GM18520 (cell line): ENCODE results near the gene RGS4.
"Not testable (repeated sequence)": the region's sequence is repeated elsewhere in the genome, so short reads cannot be mapped to it uniquely, and the experiment has no call there.

Experiments
- ATAC-seq: cut with Tn5 transposase; IDR thresholded peaks from one replicate; pipeline ENCODE4 v1.9.1; 2021; ENCODE audit not compliant: unreplicated experiment

The RGS4 gene

GRCh38 chr1:163066686-163067085 is 2.5 kb upstream of the RGS4 start:
- no peak for ATAC-seq

- no peak for ATAC-seq
Observed at GRCh38 chr1:163068716-163069115, 445 bp upstream of the RGS4 start.

- no peak for ATAC-seq
Observed at GRCh38 chr1:163069655-163070277, 605 bp downstream of the RGS4 start.

DNA sequence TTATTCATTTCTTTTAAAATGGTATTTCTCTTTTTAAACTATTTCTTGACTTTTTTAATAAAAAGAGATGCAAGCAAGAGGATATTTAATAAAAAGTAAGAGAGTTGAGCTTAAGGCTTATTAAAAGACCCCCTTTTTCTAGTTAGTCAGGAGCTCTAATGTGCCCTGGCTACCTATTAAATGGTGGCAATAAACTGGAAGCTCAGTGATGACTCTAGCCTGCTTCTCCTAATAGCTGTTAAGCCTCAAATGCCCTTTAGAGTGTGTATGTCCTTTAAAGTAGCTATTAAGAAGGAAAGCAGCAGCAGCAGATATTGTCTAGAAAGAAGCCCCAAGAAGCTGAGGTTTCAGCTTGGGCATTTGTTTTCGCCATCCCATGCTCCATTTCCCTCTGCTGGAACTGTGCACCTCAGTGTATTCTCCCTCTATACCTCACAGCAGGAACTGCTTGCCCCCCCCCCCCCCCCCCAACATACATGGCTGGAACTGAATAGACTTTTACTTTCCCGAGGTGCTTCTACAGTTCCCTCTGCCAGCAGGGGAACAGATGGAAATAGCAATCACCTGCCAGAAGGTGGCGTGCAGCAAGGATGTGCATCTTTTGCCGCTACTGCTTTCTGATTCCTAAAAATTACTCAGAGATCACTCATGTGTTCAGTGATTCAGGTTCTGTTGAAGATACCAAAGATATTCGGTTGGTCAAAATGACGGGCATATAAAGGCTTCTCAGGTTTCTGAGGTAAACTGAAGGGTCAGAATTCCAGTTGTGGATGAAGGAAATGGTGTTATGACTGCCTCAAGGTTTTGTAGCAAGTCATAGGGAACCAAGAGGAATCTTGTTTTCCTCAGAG is 2.5 kb downstream of the RGS4 start:
- peak; percentile 52 for ATAC-seq

DNA sequence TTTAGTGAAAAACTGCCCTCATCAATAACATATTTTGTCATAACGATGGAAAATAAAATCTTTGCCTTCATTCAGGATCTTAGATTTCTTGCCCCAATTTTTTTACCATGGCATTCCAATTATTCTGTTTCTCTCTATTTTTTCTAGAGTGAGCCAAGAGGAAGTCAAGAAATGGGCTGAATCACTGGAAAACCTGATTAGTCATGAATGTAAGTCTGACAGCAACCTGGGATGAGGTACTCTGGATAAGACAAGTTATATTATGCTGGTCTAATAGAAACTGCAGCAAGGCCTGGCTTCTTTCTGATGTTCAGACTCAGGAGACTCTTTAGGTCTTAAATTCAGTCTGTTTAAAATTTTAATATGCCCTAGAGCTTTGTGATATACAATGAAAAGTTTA is 3.5 kb downstream of the RGS4 start:
- no peak for ATAC-seq

GRCh38 chr1:163074004-163074403 is 4.8 kb downstream of the RGS4 start:
- no peak for ATAC-seq

DNA sequence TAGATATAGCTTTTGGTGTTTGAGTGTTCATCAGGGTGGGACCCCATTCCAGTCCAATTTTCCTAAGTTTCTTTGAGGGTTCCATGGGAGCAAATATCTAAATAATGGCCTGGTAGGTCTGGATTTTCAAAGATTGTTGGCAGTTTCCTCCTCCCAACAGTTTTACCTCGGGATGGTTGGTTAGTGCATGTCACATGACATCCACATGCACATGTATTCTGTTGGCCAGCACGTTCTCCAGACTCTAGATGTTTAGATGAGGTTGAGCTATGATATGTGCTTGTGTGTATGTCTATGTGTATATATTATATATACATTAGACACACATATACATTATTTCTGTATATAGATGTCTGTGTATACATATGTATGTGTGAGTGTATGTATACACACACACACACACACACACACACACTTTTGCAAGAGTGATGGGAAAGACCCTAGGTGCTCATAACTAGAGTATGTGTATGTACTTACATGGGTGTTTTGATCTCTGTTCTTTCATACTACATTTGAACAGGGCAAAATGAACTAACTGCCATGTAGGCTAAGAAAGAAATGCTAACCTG is 5.6 kb downstream of the RGS4 start:
- ATAC-seq: no peak

- no peak for ATAC-seq
Observed at GRCh38 chr1:163076044-163076443, 6.9 kb downstream of the RGS4 start.

GRCh38 chr1:163076446-163076845 is 7.3 kb downstream of the RGS4 start:
- ATAC-seq: no peak

DNA sequence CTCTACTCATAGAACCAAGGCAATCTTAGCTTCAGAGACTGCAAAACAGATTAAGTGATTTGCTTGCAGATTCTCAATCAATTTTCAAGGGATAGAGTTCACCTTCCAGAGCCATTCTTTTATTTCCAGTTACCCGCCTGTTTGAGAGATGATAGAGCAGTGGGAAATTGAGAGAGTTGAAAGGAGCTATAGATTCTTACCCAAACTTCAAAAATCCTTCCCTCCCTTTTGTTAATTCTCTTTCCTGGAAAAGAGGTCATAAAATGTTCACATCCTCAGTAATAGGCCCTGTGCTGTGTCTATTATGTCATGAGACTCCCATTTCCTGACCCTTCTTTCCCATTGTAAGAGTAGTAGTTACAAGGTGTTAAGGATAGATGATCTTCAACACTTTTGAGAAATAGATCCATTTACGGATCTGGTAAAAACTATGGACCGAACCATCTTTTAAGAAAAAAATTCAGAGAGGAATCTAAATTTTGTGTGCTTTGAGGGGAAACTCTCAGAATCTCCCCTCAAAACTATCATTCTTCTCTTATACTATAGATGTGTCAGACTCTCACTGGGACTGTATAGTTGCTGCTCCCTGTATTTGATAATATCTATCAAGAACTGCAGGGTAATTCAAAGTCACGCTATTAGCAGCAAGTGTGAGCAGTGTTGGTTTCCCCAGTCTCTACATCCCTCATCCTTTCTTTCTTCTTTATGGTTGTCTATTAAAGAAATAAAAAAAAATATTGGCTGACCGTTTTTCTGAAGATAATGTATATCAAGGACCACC is 8.0 kb downstream of the RGS4 start:
- ATAC-seq: no peak

DNA sequence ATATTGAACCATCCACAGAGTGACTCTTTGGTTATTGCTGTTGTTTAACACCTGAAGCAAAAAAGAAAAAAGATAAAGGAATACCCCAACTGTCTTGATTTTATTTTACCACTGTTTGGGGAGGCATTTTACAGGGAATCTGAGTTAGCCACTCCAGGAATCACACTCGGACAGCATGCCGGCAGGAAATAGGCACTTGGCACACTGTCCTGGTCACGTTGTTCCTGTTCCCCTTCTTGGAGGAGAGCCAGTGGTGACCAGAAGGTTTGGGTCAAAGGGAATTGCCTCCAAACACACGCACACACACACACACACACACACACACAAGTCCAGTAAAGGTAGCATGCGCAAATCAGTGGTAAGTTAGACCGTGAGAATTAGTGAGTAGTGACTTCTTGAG is 13.8 kb downstream of the RGS4 start:
- ATAC-seq: no peak

DNA sequence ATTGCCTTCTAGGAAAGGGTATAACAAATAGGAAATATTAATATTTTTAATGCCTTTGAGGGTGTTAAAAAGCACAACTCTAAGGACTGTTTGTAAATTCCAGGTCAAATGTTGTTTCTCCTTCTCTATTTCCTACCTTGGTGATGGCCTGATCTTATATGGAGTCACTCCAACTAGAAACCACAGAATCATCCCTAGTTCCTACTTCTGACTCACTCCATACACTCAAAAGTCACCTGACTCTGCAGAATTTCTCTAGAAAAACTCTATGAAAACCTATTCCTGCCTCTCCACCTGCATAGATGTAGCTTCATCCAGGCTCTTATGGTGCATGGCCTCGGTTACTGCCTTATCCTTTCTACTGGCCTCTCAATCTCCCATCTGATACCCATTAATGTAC is 14.5 kb downstream of the RGS4 start:
- no peak for ATAC-seq

- no peak for ATAC-seq
Observed at GRCh38 chr1:163084330-163084729, 15.2 kb downstream of the RGS4 start.

- no peak for ATAC-seq
Observed at GRCh38 chr1:163085041-163085903, 16.1 kb downstream of the RGS4 start.

DNA sequence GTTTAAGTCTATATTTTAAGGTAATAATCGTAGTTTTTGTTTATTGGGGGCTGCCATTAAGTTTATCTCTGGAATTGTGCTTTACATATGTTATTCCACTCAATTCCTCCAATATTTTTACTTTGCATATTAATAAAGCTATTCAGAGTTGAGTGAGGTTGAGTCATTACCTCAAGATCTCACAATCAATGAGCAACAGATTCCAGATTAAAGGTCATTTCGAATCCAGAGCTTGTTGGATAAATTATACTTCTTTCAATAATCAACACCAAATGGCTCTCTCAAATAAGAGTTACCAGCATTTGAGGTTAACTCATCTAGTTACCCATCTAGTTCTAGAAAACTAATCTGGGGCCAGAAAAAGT is 16.7 kb downstream of the RGS4 start:
- ATAC-seq: no peak

- not testable (repeated sequence) for ATAC-seq
Observed at GRCh38 chr1:163089117-163089516, 20.0 kb downstream of the RGS4 start.

GRCh38 chr1:163090321-163090945 is 21.3 kb downstream of the RGS4 start:
- ATAC-seq: no peak

DNA sequence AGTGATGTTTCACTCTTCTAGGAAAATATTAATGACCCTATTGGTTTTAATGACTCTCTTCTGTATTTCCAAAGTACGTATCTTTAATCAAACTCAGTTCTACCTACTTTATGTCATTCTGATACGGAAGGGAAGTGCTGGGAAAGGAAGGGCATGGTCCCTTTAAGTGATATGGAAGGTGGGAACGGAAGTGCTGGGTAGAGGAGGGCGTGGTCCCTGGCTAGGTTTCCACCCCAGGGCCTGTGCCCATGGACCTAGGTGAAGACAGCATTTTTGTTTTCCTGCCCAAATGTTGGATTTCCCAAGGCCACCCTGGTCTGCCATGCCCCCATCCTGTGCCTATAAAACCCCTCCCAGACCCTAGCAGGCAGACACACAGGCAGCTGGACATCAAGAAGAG is 24.0 kb downstream of the RGS4 start:
- no peak for ATAC-seq

DNA sequence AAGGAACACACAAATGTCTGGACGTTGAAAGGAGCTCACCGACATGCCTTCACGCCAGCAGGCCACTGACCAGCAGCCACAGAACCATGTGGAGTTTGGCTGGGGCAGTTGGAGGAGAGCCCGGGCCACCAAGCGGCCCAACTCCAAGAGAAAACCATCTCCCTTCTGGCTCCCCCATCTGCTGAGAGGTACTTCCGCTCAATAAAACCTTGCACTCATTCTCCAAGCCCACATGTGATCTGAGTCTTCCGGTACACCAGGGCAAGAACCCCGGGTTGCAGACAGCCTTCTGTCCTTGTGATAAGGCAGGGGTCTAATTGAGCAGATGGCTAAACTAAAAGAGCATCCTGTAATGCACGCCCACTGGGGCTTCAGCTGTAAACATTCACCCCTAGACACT is 24.4 kb downstream of the RGS4 start:
- ATAC-seq: no peak

DNA sequence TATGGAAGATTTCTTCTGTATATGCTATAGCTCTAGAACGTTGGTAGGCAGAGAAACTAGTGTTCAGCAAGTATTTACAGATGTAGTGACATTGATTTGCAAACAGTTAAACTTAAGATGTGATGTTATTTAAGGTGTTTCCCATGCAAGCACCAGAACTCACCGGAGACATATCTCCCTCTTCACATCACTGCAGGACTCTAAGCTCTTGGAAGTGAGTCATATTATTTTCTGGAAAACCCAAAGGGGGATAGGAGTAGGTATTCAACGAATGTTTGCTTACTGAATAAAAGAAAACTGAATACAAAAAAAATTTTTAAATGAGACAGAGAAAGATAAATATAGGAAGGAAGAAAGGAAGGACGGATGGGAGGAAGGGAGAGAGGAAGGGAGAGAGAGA is 25.0 kb downstream of the RGS4 start:
- no peak for ATAC-seq
